A673 (cell line): ENCODE results near the gene MMP2. TPM values are rescaled to one million over a fixed set of nuclear protein-coding genes. Genes with fewer than 3 reads are reported as not detected.

ENCODE experiments used
- BruUV-seq: library from RNA; stranded (reverse); fragments of 400-500 nt; replicated peaks from 2 replicates; lab custom pipeline; 2021; lab: Mats Ljungman, UMichigan
- CTCF ChIA-PET: fragments of 300-600 bp; sonication (Branson Sonifier 250); formaldehyde crosslinking; loops from one replicate; lab custom pipeline; 2022; ENCODE audit warnings: antibody characterized with exemption; lab: Charles Lee
- POLR2A ChIA-PET: fragments of 300-600 bp; sonication (Branson Sonifier 250); formaldehyde crosslinking; loops from one replicate; lab custom pipeline; 2022; ENCODE audit warnings: antibody characterized with exemption; ENCODE audit not compliant: low non-redundant PET; lab: Charles Lee
- DNase-seq: peaks from one replicate; pipeline ENCODE4 v3.0.0-alpha.2; 2015; ENCODE audit warnings: low spot score
- H3K27ac ChIP-seq: fragments of 200-600 bp; sonication (generic); 2 replicates; pipeline ENCODE4 v1.5.1; 2016; ENCODE audit warnings: mixed run types, low read depth, mild to moderate bottlenecking, mixed read lengths, antibody characterized with exemption, low read length; ENCODE audit not compliant: poor library complexity, severe bottlenecking
- H3K27me3 ChIP-seq: fragments of 200-600 bp; sonication (generic); replicated peaks from 2 replicates; pipeline ENCODE4 v1.6.1; 2017; ENCODE audit warnings: mixed run types, low read depth, mild to moderate bottlenecking, mixed read lengths, antibody characterized with exemption, low read length; ENCODE audit not compliant: insufficient read depth, poor library complexity
- H3K36me3 ChIP-seq: fragments of 200-600 bp; sonication (generic); 2 replicates; pipeline ENCODE4 v1.6.1; 2016; ENCODE audit warnings: mixed run types, mild to moderate bottlenecking, mixed read lengths, antibody characterized with exemption, low read length; ENCODE audit not compliant: insufficient read depth, poor library complexity, severe bottlenecking
- H3K4me1 ChIP-seq: fragments of 200-600 bp; sonication (generic); 2 replicates; pipeline ENCODE4 v1.6.1; 2017; ENCODE audit warnings: mixed run types, mild to moderate bottlenecking, mixed read lengths, antibody characterized with exemption, low read length; ENCODE audit not compliant: insufficient read depth, poor library complexity, severe bottlenecking
- H3K4me3 ChIP-seq: fragments of 200-600 bp; sonication (generic); 2 replicates; pipeline ENCODE4 v1.5.1; 2016; ENCODE audit warnings: low read depth, mixed run types, mild to moderate bottlenecking, mixed read lengths, low read length; ENCODE audit not compliant: poor library complexity, severe bottlenecking
- H3K9me3 ChIP-seq: fragments of 200-600 bp; sonication (generic); 2 replicates; pipeline ENCODE4 v1.6.1; 2016; ENCODE audit warnings: mixed run types, low read depth, mild to moderate bottlenecking, mixed read lengths, antibody characterized with exemption, low read length; ENCODE audit not compliant: poor library complexity, severe bottlenecking
- EZH2 ChIP-seq: fragments of 200-600 bp; sonication (generic); IDR thresholded peaks from 2 replicates; pipeline ENCODE4 v1.6.1; 2017; ENCODE audit warnings: borderline replicate concordance, low read depth, mild to moderate bottlenecking, mixed read lengths, antibody characterized with exemption, low read length; ENCODE audit not compliant: poor library complexity, severe bottlenecking
- intact Hi-C: fragments of 100-400 bp; cut with micrococcal nuclease; formaldehyde crosslinking; loops from one replicate; pipeline ENCODE4 v1.10.0; 2022; ENCODE audit not compliant: unreplicated experiment
- total RNA-seq: library from RNA; stranded (reverse); gene quantifications from 2 replicates; pipeline ENCODE4 v1.2.3, GENCODE V29; 2021
- TF ChIP-seq, protein P1 (sequence below): fragments of 300-800, 200-600 bp; sonication (generic); conservative IDR thresholded peaks from 2 replicates; pipeline ENCODE4 v1.5.1; 2017; ENCODE audit warnings: low read depth, mild to moderate bottlenecking, antibody characterized with exemption, low read length, moderate library complexity, mixed read lengths

The MMP2 gene
- total RNA-seq, 1 experiment from 2014 or later, result 36.2 TPM

DNA sequence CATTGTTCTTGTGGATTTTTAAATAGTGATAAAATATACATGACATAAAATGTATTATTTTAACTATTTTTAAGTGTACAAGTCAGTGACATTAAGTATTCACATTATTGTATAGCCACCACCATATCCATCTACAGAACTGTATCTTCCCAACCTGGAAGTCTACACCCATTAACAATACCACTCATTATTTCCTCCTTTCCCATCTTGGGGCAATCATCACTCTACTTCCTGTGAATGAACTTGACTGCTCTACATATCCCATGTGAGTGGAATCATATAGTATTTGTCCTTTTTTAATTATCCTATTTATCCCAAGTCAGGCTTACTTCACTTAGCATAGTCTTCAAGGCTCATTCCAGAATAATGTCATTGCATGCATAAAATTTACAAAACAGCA lies 40.7 kb upstream of the MMP2 start:
- ChIA-PET POLR2A (no interaction called here), CTCF (no interaction called here)
- intact Hi-C loops, result no loop called here
- Histone ChIP-seq H3K4me1 (no peaks in the 10 kb centered on the region), H3K9me3 (no peaks in the 10 kb centered on the region), H3K27ac (no peak overlapping the region), H3K36me3 (no peaks in the 10 kb centered on the region), H3K4me3 (no peak overlapping the region), H3K27me3 (peaks cover 16% of the 10 kb centered on the region)
- no peak for TF ChIP-seq EZH2
- TF ChIP-seq, protein P1, sequence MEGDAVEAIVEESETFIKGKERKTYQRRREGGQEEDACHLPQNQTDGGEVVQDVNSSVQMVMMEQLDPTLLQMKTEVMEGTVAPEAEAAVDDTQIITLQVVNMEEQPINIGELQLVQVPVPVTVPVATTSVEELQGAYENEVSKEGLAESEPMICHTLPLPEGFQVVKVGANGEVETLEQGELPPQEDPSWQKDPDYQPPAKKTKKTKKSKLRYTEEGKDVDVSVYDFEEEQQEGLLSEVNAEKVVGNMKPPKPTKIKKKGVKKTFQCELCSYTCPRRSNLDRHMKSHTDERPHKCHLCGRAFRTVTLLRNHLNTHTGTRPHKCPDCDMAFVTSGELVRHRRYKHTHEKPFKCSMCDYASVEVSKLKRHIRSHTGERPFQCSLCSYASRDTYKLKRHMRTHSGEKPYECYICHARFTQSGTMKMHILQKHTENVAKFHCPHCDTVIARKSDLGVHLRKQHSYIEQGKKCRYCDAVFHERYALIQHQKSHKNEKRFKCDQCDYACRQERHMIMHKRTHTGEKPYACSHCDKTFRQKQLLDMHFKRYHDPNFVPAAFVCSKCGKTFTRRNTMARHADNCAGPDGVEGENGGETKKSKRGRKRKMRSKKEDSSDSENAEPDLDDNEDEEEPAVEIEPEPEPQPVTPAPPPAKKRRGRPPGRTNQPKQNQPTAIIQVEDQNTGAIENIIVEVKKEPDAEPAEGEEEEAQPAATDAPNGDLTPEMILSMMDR, result no peak
- no TSS peak for BruUV-seq
- no peak for DNase-seq

GRCh38 chr16:55439101-55439690 lies 39.8 kb upstream of the MMP2 start:
- Histone ChIP-seq H3K4me1 (no peaks in the 10 kb centered on the region), H3K27me3 (peaks cover 11% of the 10 kb centered on the region), H3K4me3 (no peak overlapping the region), H3K9me3 (no peaks in the 10 kb centered on the region), H3K36me3 (no peaks in the 10 kb centered on the region), H3K27ac (no peak overlapping the region)
- no TSS peak for BruUV-seq
- intact Hi-C loops, result no loop called here
- DNase-seq, result no peak
- CTCF ChIA-PET, result no interaction called here
- POLR2A ChIA-PET, result no interaction called here
- TF ChIP-seq EZH2, result no peak
- TF ChIP-seq, protein P1, result no peak

DNA sequence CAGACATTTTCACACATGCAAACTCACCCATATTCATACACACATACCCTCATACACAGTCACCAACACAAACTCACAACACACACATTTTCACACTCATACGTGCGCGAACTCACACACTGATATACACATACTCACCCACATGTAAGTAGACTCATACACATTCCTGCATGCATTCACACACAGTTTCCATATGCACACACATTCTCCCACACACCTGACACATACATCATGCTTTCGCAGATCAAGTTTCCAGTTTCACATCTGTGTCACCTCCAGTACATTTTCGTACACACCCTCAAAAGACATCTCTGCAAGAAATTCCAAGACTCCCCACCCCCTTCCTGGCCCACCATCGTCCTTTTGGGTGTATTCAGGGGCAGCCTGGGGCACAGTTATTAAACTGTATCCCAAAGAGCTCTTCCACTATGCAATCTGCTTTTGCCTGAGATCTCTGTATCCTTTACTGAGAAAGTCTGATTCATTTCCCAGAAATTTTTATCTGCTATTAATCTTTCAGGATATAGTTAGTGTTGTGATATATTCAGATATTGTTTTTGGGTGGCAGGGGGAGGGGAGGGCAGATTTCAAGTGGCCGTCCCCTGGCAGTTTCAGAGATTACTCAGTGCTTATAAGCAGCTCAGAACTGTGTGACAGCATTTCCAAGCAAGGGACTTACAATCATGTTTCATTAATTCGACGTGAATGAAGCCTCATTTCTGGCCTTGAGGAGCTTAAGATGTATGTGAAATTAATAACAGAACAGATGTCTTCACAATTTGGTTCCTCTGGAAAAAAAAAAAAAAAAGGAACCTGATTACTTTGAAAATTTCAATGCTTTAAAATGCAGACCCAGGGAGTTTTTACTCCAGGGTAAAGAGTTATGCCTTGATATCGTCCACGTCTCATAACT lies 35.3 kb upstream of the MMP2 start:
- BruUV-seq, result no TSS peak
- POLR2A ChIA-PET, result no interaction called here

More for the DNA sequence above, 35.3 kb upstream of the MMP2 start:
- H3K27ac ChIP-seq, result no peak overlapping the region
- no peaks in the 10 kb centered on the region for H3K36me3 ChIP-seq
- no peak overlapping the region for H3K4me3 ChIP-seq
- CTCF ChIA-PET, result interaction anchor here (0.9 kb wide), 1 partner anchor 21 kb away, joined by 5 read pairs; no protein-coding TSS in a partner anchor
- intact Hi-C loops, result no loop called here
- H3K27me3 ChIP-seq, result peaks cover 11% of the 10 kb centered on the region
- no peaks in the 10 kb centered on the region for H3K9me3 ChIP-seq
- TF ChIP-seq, protein P1, result no peak
- no peak for TF ChIP-seq EZH2
- H3K4me1 ChIP-seq, result no peaks in the 10 kb centered on the region
- no peak for DNase-seq
